ENCODE measurements around the gene DOCK8.

The DOCK8 gene

DNA sequence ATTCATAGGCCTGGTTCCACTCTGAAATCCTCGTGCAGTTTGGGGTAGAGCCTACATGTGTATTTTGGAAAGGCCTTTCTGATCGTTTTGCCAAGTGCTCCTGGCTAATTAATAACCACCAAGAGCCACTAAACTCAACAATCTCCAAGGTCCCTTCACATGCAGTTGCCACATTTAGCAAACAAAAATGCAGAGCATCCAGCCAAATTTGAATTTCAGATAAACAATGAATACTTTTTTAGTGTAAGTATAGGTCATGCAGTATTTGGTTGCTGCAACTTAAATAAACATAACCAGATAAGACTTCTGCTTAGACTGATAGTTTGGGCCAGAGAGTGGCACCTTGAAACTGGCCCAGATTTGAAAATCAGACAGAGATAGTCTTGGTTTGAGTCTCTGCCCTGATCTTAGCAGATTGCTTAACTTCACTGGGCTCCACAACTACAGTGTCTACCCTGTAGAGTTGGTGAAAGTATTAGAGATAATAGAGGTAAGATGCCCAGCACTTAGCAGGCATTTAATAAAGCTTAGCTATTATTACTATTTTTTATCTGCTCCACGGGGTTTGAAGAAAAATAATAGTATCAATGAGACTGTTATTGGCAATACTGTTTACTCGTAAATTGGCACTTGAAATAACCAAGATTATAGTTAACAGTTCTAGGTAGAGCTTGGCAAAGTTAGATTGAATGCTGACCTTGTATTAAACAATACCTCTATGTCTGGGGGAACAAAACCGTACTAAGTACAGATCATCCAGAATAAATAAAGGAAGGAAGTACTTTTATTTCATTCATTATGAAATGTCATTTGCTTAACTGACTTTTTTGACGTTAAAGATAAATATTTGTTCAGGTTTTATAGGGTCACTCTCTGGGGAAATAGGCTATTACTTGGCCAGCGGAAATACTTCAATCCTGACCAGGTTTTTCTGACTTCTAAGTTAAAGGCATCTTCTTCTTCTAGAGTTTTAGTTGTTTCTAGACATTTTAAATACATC lies 274.8 kb downstream of the DOCK8 start:
- no peak overlapping the region for H3K4me3 ChIP-seq (ENCODE audit: low read depth, low read length)
- no peak for TF ChIP-seq CTCF (IDR thresholded peaks at IDR 0.05; ENCODE audit: low read depth, low read length)

DNA sequence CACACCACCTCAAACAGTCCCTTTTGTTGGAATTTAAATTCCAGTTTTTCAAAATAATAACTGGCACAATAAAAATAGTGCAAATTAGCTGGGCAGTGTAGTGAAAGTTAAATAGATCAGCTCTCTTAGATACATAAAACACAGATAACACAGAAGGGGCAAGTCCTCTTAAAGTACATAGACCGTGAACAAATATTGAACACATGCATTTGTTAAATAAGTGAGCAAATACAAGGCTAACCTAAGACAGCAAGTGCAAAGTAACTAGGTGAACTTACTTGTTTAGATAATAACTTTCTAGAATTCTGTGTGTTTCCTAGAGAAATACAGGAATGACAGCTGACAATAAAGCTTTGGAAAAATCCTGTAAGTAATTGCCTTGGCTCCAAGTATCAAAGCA lies 280.1 kb downstream of the DOCK8 start:
- no peak for TF ChIP-seq CTCF (IDR thresholded peaks at IDR 0.05; ENCODE audit: low read depth, low read length)
- H3K4me3 ChIP-seq (ENCODE audit: low read depth, low read length): no peak overlapping the region

DNA sequence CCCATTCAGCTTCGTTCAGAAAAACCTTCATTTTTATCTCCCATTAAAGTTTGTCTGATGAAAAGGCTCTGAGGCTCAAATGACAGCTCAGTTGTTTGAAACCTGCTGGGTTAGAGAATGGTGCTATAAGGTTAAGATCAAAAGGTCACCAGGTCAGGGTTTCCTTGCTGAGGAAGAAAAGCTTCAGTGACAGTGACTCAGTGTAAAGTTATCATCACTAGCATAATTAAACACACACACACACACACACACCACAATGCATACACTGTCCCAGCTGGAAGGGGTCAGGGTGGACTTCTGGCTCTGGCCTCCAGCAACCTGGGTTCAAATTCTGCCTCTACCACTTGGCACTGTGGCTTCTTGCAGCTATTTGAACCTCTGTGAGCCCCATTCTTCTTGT lies 281.1 kb downstream of the DOCK8 start:
- H3K4me3 ChIP-seq (ENCODE audit: low read depth, low read length): no peak overlapping the region
- TF ChIP-seq CTCF (IDR thresholded peaks at IDR 0.05; ENCODE audit: low read depth, low read length): no peak

DNA sequence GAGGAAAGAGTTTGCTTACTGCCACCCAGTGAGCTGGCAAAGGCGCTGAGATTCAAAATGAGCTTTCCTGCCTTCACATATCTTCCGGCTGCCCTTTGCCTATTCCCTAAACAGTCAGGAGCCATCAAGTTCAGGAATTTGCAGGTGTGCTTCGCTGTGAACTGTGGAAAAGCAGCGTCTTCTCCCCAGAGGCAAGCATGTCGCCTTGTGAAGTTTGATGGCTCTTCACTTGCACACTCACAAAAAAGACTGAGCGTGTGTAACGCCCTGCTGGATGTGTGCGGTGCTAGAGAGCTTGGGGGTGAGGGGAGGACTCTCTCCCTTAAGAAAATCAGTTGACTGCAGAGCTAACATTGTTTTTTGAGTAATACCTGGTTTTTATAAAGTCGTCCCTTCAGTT lies 288.7 kb downstream of the DOCK8 start:
- H3K4me3 ChIP-seq (ENCODE audit: low read depth, low read length): no peak overlapping the region
- no peak for TF ChIP-seq CTCF (IDR thresholded peaks at IDR 0.05; ENCODE audit: low read depth, low read length)

GRCh38 chr9:503881-504852 lies 289.5 kb downstream of the DOCK8 start, which contains the start of gene KANK1:
KANK1 (plus strand) TSS chr9:504695.
- TF ChIP-seq CTCF (IDR thresholded peaks at IDR 0.05; ENCODE audit: low read depth, low read length): no peak

DNA sequence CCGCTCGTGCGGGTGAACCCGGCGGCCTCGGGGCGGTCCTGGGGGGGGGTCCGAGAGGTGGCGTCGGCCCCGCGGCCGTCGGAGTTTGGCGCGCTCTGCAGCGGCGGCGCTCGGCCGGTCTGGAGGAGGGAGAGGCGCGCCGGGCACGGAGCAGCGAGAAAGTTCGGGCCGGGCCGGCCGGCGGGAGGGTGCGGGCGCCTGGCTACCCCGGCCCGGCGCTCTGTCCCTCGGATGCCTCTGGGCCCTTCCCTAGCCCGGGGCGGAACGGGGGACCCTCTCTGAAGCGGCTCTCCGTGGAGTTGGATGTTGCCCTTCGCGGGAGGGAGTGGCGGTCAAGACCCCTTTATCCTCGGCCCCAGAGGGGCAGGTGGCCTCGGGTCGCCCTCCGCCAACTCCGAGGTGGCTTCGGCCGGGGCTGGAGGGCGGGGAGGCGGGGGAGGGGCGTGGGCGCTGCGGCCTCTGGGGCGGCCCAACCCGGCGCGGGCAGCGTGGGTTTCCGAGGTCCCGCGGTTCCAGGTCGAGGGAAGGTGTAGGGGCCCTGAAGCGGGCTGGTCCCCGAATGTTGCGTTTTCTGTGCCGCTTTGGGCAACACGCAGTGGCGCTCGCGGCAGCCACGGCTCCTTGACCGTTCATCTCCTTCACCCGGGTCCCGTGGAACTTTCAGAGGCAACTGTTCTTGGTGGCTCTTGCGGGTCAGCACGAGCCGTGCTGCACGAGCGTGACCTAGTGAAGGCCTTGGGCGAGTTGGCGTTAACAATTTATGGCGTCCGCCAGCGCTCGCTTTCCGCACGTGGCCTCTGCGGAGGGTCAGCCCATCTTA lies 290.5 kb downstream of the DOCK8 start:
- no peak overlapping the region for H3K4me3 ChIP-seq (ENCODE audit: low read depth, low read length)
- no peak for TF ChIP-seq CTCF (IDR thresholded peaks at IDR 0.05; ENCODE audit: low read depth, low read length)

More at GRCh38 chr9:503881-504852, 289.5 kb downstream of the DOCK8 start, which contains the start of gene KANK1:
- peak within 1 kb of the TSS; percentile 54 for H3K4me3 ChIP-seq (ENCODE audit: low read depth, low read length)
